Testis (tissue), 2 donors: ENCODE results near the gene SMG7.

Experiments used
- CTCF ChIP-seq, 3 experiments: fragments of 450-650 bp in 2 of 3; fragments of 200-600 bp in 1 of 3; sonication (generic) in 1 of 3; IDR thresholded peaks; one replicate each; pipeline ENCODE4 v1.5.1; 2016 to 2019; ENCODE audit warnings: antibody characterized with exemption in 3 of 3, mild to moderate bottlenecking in 2 of 3, moderate library complexity in 1 of 3
- POLR2A ChIP-seq: fragments of 450-650 bp; IDR thresholded peaks from one replicate; pipeline ENCODE4 v1.6.1; 2017; ENCODE audit warnings: antibody characterized with exemption, mild to moderate bottlenecking, moderate library complexity

- TF ChIP-seq CTCF (IDR thresholded peaks at IDR 0.05) (no peak), POLR2A (no peak)
Measured at GRCh38 chr1:183470961-183471742, 1.1 kb upstream of the SMG7 start.
